ENCODE data around the gene COQ5. TPM values are rescaled to one million over a fixed set of nuclear protein-coding genes. Genes with fewer than 3 reads are reported as not detected.

COQ5 gene
- polyA plus RNA-seq, 1 donor (not counting 4 experiments of a cell fraction or from before 2014, with no cell fraction given) = 38.7 TPM

GRCh38 chr12:120515496-120515895 lies 13.5 kb downstream of the COQ5 start:
- Histone ChIP-seq H2AFZ (ENCODE audit: control insufficient read depth, low read length) (no peak overlapping the region), H3K36me3 (ENCODE audit: control insufficient read depth in 2 of 2, extremely low read depth in 1 of 2, insufficient read depth in 2 of 2, low read length in 2 of 2) (peaks cover 11 to 13% of the 10 kb centered on the region in 2 experiments), H3K27ac (ENCODE audit: control insufficient read depth, insufficient read depth, low read length) (no peak overlapping the region), H3K9me3 (ENCODE audit: control insufficient read depth, low read depth, low read length) (no peaks in the 10 kb centered on the region), H4K20me1 (ENCODE audit: control insufficient read depth, extremely low read depth, insufficient read depth, low read length) (no peaks in the 10 kb centered on the region), H3K79me2 (ENCODE audit: control insufficient read depth, insufficient read depth, low read length) (no peaks in the 10 kb centered on the region), H3K9me1 (ENCODE audit: control insufficient read depth, extremely low read depth, insufficient read depth, low read length) (no peaks in the 10 kb centered on the region), H3K4me1 (ENCODE audit: control insufficient read depth, extremely low read depth, insufficient read depth, low read length) (no peaks in the 10 kb centered on the region), H3K9ac (ENCODE audit: control insufficient read depth, extremely low read depth, insufficient read depth, low read length) (no peak overlapping the region), H3K4me2 (ENCODE audit: control insufficient read depth, extremely low read depth, insufficient read depth, low read depth, low read length) (no peak overlapping the region), H3K27me3 (ENCODE audit: control insufficient read depth, extremely low read depth, insufficient read depth, low read length) (no peaks in the 10 kb centered on the region), H3K4me3 (ENCODE audit: control insufficient read depth in 2 of 3, extremely low read depth in 1 of 3, insufficient read depth in 2 of 3, low read depth in 1 of 3, low read length in 3 of 3) (no peak overlapping the region)
- no peak for FAIRE-seq
- no peak for DNase-seq (ENCODE audit: low read depth, low spot score)
- TF ChIP-seq CTCF (optimal IDR thresholded peaks at IDR 0.05 in 1 of 3, IDR thresholded peaks at IDR 0.05 in 1 of 3, conservative IDR thresholded peaks at IDR 0.05 in 1 of 3; ENCODE audit: extremely low read depth in 1 of 3, insufficient read depth in 2 of 3, low read length in 3 of 3) (no peak), EZH2 (IDR thresholded peaks at IDR 0.05; ENCODE audit: low read length) (no peak)
- dilution Hi-C loops (cut with MboI; ENCODE audit: extremely low pct_ligation_motif_present, low sequenced_read_pairs) = no loop called here

GRCh38 chr12:120514002-120514401 lies 15.0 kb downstream of the COQ5 start:
- peaks cover 15 to 20% of the 10 kb centered on the region in 2 experiments for H3K36me3 ChIP-seq (ENCODE audit: control insufficient read depth in 2 of 2, extremely low read depth in 1 of 2, insufficient read depth in 2 of 2, low read length in 2 of 2)
- no peak overlapping the region for H3K4me2 ChIP-seq (ENCODE audit: control insufficient read depth, extremely low read depth, insufficient read depth, low read depth, low read length)
- dilution Hi-C loops (cut with MboI; ENCODE audit: extremely low pct_ligation_motif_present, low sequenced_read_pairs) = no loop called here
- no peak overlapping the region for H2AFZ ChIP-seq (ENCODE audit: control insufficient read depth, low read length)
- no peaks in the 10 kb centered on the region for H3K79me2 ChIP-seq (ENCODE audit: control insufficient read depth, insufficient read depth, low read length)
- H3K4me3 ChIP-seq (ENCODE audit: control insufficient read depth in 2 of 3, extremely low read depth in 1 of 3, insufficient read depth in 2 of 3, low read depth in 1 of 3, low read length in 3 of 3) = no peak overlapping the region
- no peaks in the 10 kb centered on the region for H3K9me3 ChIP-seq (ENCODE audit: control insufficient read depth, low read depth, low read length)
- H3K27me3 ChIP-seq (ENCODE audit: control insufficient read depth, extremely low read depth, insufficient read depth, low read length) = no peaks in the 10 kb centered on the region
- no peaks in the 10 kb centered on the region for H4K20me1 ChIP-seq (ENCODE audit: control insufficient read depth, extremely low read depth, insufficient read depth, low read length)
- FAIRE-seq (no peak), DNase-seq (ENCODE audit: low read depth, low spot score) (no peak)
- H3K4me1 ChIP-seq (ENCODE audit: control insufficient read depth, extremely low read depth, insufficient read depth, low read length) = no peaks in the 10 kb centered on the region
- no peak overlapping the region for H3K9ac ChIP-seq (ENCODE audit: control insufficient read depth, extremely low read depth, insufficient read depth, low read length)
- H3K9me1 ChIP-seq (ENCODE audit: control insufficient read depth, extremely low read depth, insufficient read depth, low read length) = no peaks in the 10 kb centered on the region
- no peak for TF ChIP-seq EZH2 (IDR thresholded peaks at IDR 0.05; ENCODE audit: low read length)
- TF ChIP-seq CTCF (optimal IDR thresholded peaks at IDR 0.05 in 1 of 3, IDR thresholded peaks at IDR 0.05 in 1 of 3, conservative IDR thresholded peaks at IDR 0.05 in 1 of 3; ENCODE audit: extremely low read depth in 1 of 3, insufficient read depth in 2 of 3, low read length in 3 of 3) = no peak
- H3K27ac ChIP-seq (ENCODE audit: control insufficient read depth, insufficient read depth, low read length) = no peak overlapping the region
